HepG2 (cell line): ENCODE measurements around the gene AUTS2. TPM values are rescaled to one million over a fixed set of nuclear protein-coding genes. Genes with fewer than 3 reads are reported as not detected.

Experiments used
- ASH2L ChIP-seq: fragments of 300-600, 200-600 bp; sonication (generic); IDR thresholded peaks from 2 replicates; pipeline ENCODE4 v1.7.0; 2017; ENCODE audit warnings: low read depth, mild to moderate bottlenecking, moderate library complexity, mixed read lengths, low read length; ENCODE audit not compliant: insufficient read length
- ATF3 ChIP-seq: sonication (generic); formaldehyde crosslinking; IDR thresholded peaks from 2 replicates; pipeline ENCODE4 v1.4.0; 2020; ENCODE audit warnings: missing genetic modification reagents
- FOXJ3 ChIP-seq: sonication (generic); formaldehyde crosslinking; IDR thresholded peaks from 2 replicates; pipeline ENCODE4 v1.4.0; 2020; ENCODE audit warnings: missing genetic modification reagents, mild to moderate bottlenecking, borderline replicate concordance
- FOXO1 ChIP-seq: sonication (generic); formaldehyde crosslinking; IDR thresholded peaks from 2 replicates; pipeline ENCODE4 v1.4.0; 2020; ENCODE audit warnings: missing genetic modification reagents
- HES4 ChIP-seq: sonication (generic); formaldehyde crosslinking; IDR thresholded peaks from 2 replicates; pipeline ENCODE4 v1.9.0; 2021; ENCODE audit warnings: mild to moderate bottlenecking, missing genetic modification reagents, borderline replicate concordance
- KMT2A ChIP-seq: sonication (generic); formaldehyde crosslinking; IDR thresholded peaks from 2 replicates; pipeline ENCODE4 v1.4.0; 2020; ENCODE audit warnings: missing genetic modification reagents
- MAX ChIP-seq: IDR thresholded peaks from 2 replicates; pipeline ENCODE4 v1.6.1; 2012; ENCODE audit warnings: inconsistent platforms
- MTA1 ChIP-seq: sonication (generic); formaldehyde crosslinking; IDR thresholded peaks from 2 replicates; pipeline ENCODE4 v1.4.0; 2020; ENCODE audit warnings: missing genetic modification reagents, mild to moderate bottlenecking, borderline replicate concordance
- NR2F6 ChIP-seq, 2 experiments: IDR thresholded peaks; 2 replicates each; pipeline ENCODE4 v1.6.1; 2016; ENCODE audit warnings: antibody characterized with exemption in 1 of 2, mild to moderate bottlenecking in 1 of 2
- PHF21A ChIP-seq: sonication (generic); formaldehyde crosslinking; IDR thresholded peaks from 2 replicates; pipeline ENCODE4 v1.5.0; 2020; ENCODE audit warnings: mild to moderate bottlenecking, missing genetic modification reagents
- PHF8 ChIP-seq: sonication (generic); formaldehyde crosslinking; IDR thresholded peaks from 2 replicates; pipeline ENCODE4 v1.5.0; 2020; ENCODE audit warnings: missing genetic modification reagents
- RARA ChIP-seq: IDR thresholded peaks from 2 replicates; pipeline ENCODE4 v1.6.1; 2016; ENCODE audit warnings: missing genetic modification reagents, missing compliant biosample characterization
- SKI ChIP-seq: fragments of 450-650 bp; IDR thresholded peaks from one replicate; pipeline ENCODE4 v1.6.1; 2018; ENCODE audit warnings: mild to moderate bottlenecking; ENCODE audit not compliant: partially characterized antibody
- SP2 ChIP-seq: sonication (generic); formaldehyde crosslinking; IDR thresholded peaks from 2 replicates; pipeline ENCODE4 v1.5.1; 2020; ENCODE audit warnings: mild to moderate bottlenecking, missing genetic modification reagents
- TARDBP ChIP-seq: sonication (generic); formaldehyde crosslinking; IDR thresholded peaks from 2 replicates; pipeline ENCODE4 v1.8.0; 2022; ENCODE audit warnings: mild to moderate bottlenecking, missing genetic modification reagents
- TEF ChIP-seq: sonication (generic); formaldehyde crosslinking; IDR thresholded peaks from 2 replicates; pipeline ENCODE4 v1.5.0; 2020; ENCODE audit warnings: missing genetic modification reagents
- TFDP2 ChIP-seq: sonication (generic); formaldehyde crosslinking; IDR thresholded peaks from 2 replicates; pipeline ENCODE4 v1.4.0; 2020; ENCODE audit warnings: missing genetic modification reagents
- TSC22D2 ChIP-seq: sonication (generic); formaldehyde crosslinking; IDR thresholded peaks from 2 replicates; pipeline ENCODE4 v1.5.1; 2020; ENCODE audit warnings: missing genetic modification reagents, mild to moderate bottlenecking, borderline replicate concordance
- ZNF253 ChIP-seq: sonication (generic); formaldehyde crosslinking; IDR thresholded peaks from 2 replicates; pipeline ENCODE4 v1.8.0; 2022; ENCODE audit warnings: mild to moderate bottlenecking, missing genetic modification reagents, borderline replicate concordance
- ZNF281 ChIP-seq: sonication (generic); formaldehyde crosslinking; IDR thresholded peaks from 2 replicates; pipeline ENCODE4 v1.4.0; 2020; ENCODE audit warnings: missing genetic modification reagents, borderline replicate concordance
- ZNF282 ChIP-seq: fragments of 450-650 bp; IDR thresholded peaks from 2 replicates; pipeline ENCODE4 v1.6.1; 2018; ENCODE audit not compliant: partially characterized antibody
- ZNF574 ChIP-seq: sonication (generic); formaldehyde crosslinking; IDR thresholded peaks from 2 replicates; pipeline ENCODE4 v1.4.0; 2020; ENCODE audit warnings: missing genetic modification reagents
- ZNF737 ChIP-seq: sonication (generic); formaldehyde crosslinking; IDR thresholded peaks from 2 replicates; pipeline ENCODE4 v1.5.0; 2020; ENCODE audit warnings: missing genetic modification reagents, mild to moderate bottlenecking, borderline replicate concordance
- ZNF790 ChIP-seq: sonication (generic); formaldehyde crosslinking; IDR thresholded peaks from 2 replicates; pipeline ENCODE4 v1.8.0; 2022; ENCODE audit warnings: missing genetic modification reagents, mild to moderate bottlenecking, borderline replicate concordance
- polyA plus RNA-seq, 8 experiments: library from polyadenylated mRNA; depleted of rRNA in 3 of 8; stranded (reverse) in 7 of 8; unstranded in 1 of 8; fragments of >200 nt; fragmentation: Illumina TruSeq in 4 of 8; extraction: Trizol in 4 of 8; gene quantifications; 2 replicates each; pipeline versions ENCODE4 v1.2.1 to v1.2.3, GENCODE V29; 2011 to 2016; ENCODE audit warnings: low read depth in 4 of 8, missing spikeins in 1 of 8, mixed read lengths in 1 of 8; ENCODE audit not compliant: insufficient read depth in 1 of 8
- total RNA-seq, 5 experiments: library from RNA; depleted of rRNA; stranded (reverse); fragments of >200 nt; fragmentation: Illumina TruSeq; extraction: Trizol; gene quantifications; 2 replicates each; pipeline ENCODE4 v1.2.3, GENCODE V29; 2016; ENCODE audit warnings: low read depth in 1 of 5

The AUTS2 gene
- total and polyA plus RNA-seq, 2 of the 13 experiments (the other 11 are each of a cell fraction or from before 2014, with no cell fraction given): 0.38 TPM; not detected in 1

GRCh38 chr7:70830426-70830825, 1232.2 kb downstream of the AUTS2 start (continued):
- TF ChIP-seq ZNF790 (CRISPR knock-in tag): no peak
- no peak for TF ChIP-seq ZNF253 (CRISPR knock-in tag)
- TF ChIP-seq ZNF574 (CRISPR knock-in tag): peak; percentile 33; the same call in 1 of the 2 replicates
- no peak for TF ChIP-seq HES4
- no peak for TF ChIP-seq SP2 (CRISPR knock-in tag)
- TF ChIP-seq PHF8 (CRISPR knock-in tag): no peak
- TF ChIP-seq TEF (CRISPR knock-in tag): no peak
- no peak for TF ChIP-seq ATF3 (CRISPR knock-in tag)
- no peak for TF ChIP-seq KMT2A (CRISPR knock-in tag)
- peak; percentile 55 for TF ChIP-seq SKI
- TF ChIP-seq TARDBP: no peak
- TF ChIP-seq RARA: peak; percentile 86
- no peak for TF ChIP-seq TSC22D2
- TF ChIP-seq FOXO1 (CRISPR knock-in tag): peak; percentile 67
- TF ChIP-seq PHF21A (CRISPR knock-in tag): peak; percentile 72
- TF ChIP-seq ZNF737 (CRISPR knock-in tag): no peak
- no peak for TF ChIP-seq MAX
- no peak for TF ChIP-seq ZNF281 (CRISPR knock-in tag)
- TF ChIP-seq ASH2L: no peak
- TF ChIP-seq ZNF282: no peak
- peak; percentile 54; the same call in 1 of the 2 replicates for TF ChIP-seq MTA1
- peak; percentile 78; the same call in 1 of the 2 replicates for TF ChIP-seq FOXJ3 (CRISPR knock-in tag)
- no peak for TF ChIP-seq TFDP2 (CRISPR knock-in tag)
- peak; percentile 85 for TF ChIP-seq NR2F6 (IDR thresholded peaks at IDR 0.05)
- TF ChIP-seq NR2F6 (CRISPR knock-in tag; IDR thresholded peaks at IDR 0.05): peak; percentile 88
